HCT116 (cell line): ENCODE data around the gene FOXP1. TPM values are rescaled to one million over a fixed set of nuclear protein-coding genes. Genes with fewer than 3 reads are reported as not detected.

Experiments
- ATAC-seq: fragments of 200-7000 bp; cut with Tn5 transposase; 2 replicates; pipeline ENCODE4 v1.9.1; 2020; ENCODE audit warnings: mild to moderate bottlenecking, moderate library complexity
- BruUV-seq: library from RNA; stranded (reverse); fragments of 400-500 nt; replicated peaks from 2 replicates; lab custom pipeline; 2021; lab: Mats Ljungman, UMichigan
- CTCF ChIA-PET: fragments of 300-600 bp; sonication (Branson Sonifier 250); formaldehyde crosslinking; loops from one replicate; lab custom pipeline; 2021; ENCODE audit warnings: antibody characterized with exemption; lab: Charles Lee
- POLR2A ChIA-PET: fragments of 300-600, 350-600 bp; sonication (Branson Sonifier 250); formaldehyde crosslinking; loops from one replicate; lab custom pipeline; 2021; ENCODE audit warnings: antibody characterized with exemption; lab: Charles Lee
- RAD21 ChIA-PET, 2 experiments: fragments of 300-600 bp; sonication (Branson Sonifier 250); formaldehyde crosslinking; loops; one replicate each; lab custom pipeline; 2023; ENCODE audit warnings: low total read pairs in 2 of 2; ENCODE audit not compliant: uncharacterized antibody in 2 of 2, unreplicated experiment in 2 of 2, low non-redundant PET in 1 of 2; lab: Charles Lee
- DNase-seq: peaks from one replicate; pipeline ENCODE4 v3.0.0-alpha.2; 2010; ENCODE audit warnings: low read depth, low spot score
- H2AFZ ChIP-seq: fragments of 200-600 bp; shearing (Covaris generic), sonication (generic); 2 replicates; pipeline ENCODE4 v1.6.1; 2017; ENCODE audit warnings: low read depth, mixed run types, mixed read lengths, antibody characterized with exemption, low read length; ENCODE audit not compliant: poor library complexity, severe bottlenecking
- H3K27ac ChIP-seq: 2 replicates; pipeline ENCODE4 v1.5.1; 2012; ENCODE audit warnings: low read depth, low read length
- H3K27me3 ChIP-seq: fragments of 200-600 bp; sonication (generic); 2 replicates; pipeline ENCODE4 v1.6.1; 2016; ENCODE audit warnings: mixed run types, low read length, mixed read lengths; ENCODE audit not compliant: insufficient read depth
- H3K36me3 ChIP-seq, 2 experiments: fragments of 200-500 bp in 1 of 2; fragments of 200-600 bp in 1 of 2; sonication (Bioruptor generic) in 1 of 2; sonication (generic) in 1 of 2; 2 replicates each; pipeline versions ENCODE4 v1.5.1 to v1.6.1; 2014 to 2016; ENCODE audit warnings: low read length in 2 of 2, inconsistent platforms in 1 of 2, mixed read lengths in 1 of 2, mixed run types in 1 of 2; ENCODE audit not compliant: insufficient read depth in 2 of 2, control insufficient read depth in 1 of 2
- H3K4me1 ChIP-seq, 2 experiments: fragments of 200-600 bp in 1 of 2; sonication (generic) in 1 of 2; 2 replicates each; pipeline versions ENCODE4 v1.5.1 to v1.6.1; 2012 to 2017; ENCODE audit warnings: low read length in 2 of 2, inconsistent platforms in 1 of 2, mild to moderate bottlenecking in 1 of 2, mixed read lengths in 1 of 2, mixed run types in 1 of 2, moderate library complexity in 1 of 2; ENCODE audit not compliant: insufficient read depth in 2 of 2, control insufficient read depth in 1 of 2
- H3K4me2 ChIP-seq: fragments of 200-600 bp; sonication (generic); 2 replicates; pipeline ENCODE4 v1.6.1; 2017; ENCODE audit warnings: mixed run types, low read length, mixed read lengths
- H3K4me3 ChIP-seq, 2 experiments: fragments of 200-600 bp in 1 of 2; sonication (generic) in 1 of 2; replicated peaks in 1 of 2; 2 replicates each; pipeline ENCODE4 v1.5.1; 2011 to 2016; ENCODE audit warnings: low read length in 2 of 2, control low read depth in 1 of 2, low read depth in 1 of 2, mild to moderate bottlenecking in 1 of 2, mixed read lengths in 1 of 2, mixed run types in 1 of 2
- H3K79me2 ChIP-seq: fragments of 200-600 bp; sonication (generic); 2 replicates; pipeline ENCODE4 v1.6.1; 2017; ENCODE audit warnings: mild to moderate bottlenecking, mixed run types, low read length, moderate library complexity, mixed read lengths; ENCODE audit not compliant: insufficient read depth
- H3K9ac ChIP-seq: fragments of 200-600 bp; sonication (generic); 2 replicates; pipeline ENCODE4 v1.6.1; 2016; ENCODE audit warnings: low read length, mixed read lengths
- H3K9me2 ChIP-seq: fragments of 200-600 bp; sonication (generic), shearing (Covaris generic); 2 replicates; pipeline ENCODE4 v1.6.1; 2017; ENCODE audit warnings: mixed run types, mild to moderate bottlenecking, moderate library complexity; ENCODE audit not compliant: insufficient read depth
- H3K9me3 ChIP-seq, 2 experiments: fragments of 200-500 bp in 1 of 2; fragments of 200-600 bp in 1 of 2; sonication (Bioruptor generic) in 1 of 2; sonication (generic) in 1 of 2; 2 replicates each; pipeline ENCODE4 v1.6.1; 2014 to 2017; ENCODE audit warnings: low read length in 2 of 2, mixed read lengths in 2 of 2, inconsistent platforms in 1 of 2, low read depth in 1 of 2, mild to moderate bottlenecking in 1 of 2, mixed run types in 1 of 2, moderate library complexity in 1 of 2; ENCODE audit not compliant: control insufficient read depth in 1 of 2, insufficient read depth in 1 of 2
- H4K20me1 ChIP-seq: fragments of 200-600 bp; sonication (generic), shearing (Covaris generic); 2 replicates; pipeline ENCODE4 v1.6.1; 2017; ENCODE audit warnings: mixed run types, mild to moderate bottlenecking, moderate library complexity; ENCODE audit not compliant: insufficient read depth
- CBX3 ChIP-seq: IDR thresholded peaks from 2 replicates; pipeline ENCODE4 v1.6.1; 2012; ENCODE audit warnings: low read depth
- EGR1 ChIP-seq: IDR thresholded peaks from 2 replicates; pipeline ENCODE4 v1.6.1; 2012; ENCODE audit warnings: low read depth
- FOSL1 ChIP-seq: IDR thresholded peaks from 2 replicates; pipeline ENCODE4 v1.6.1; 2012; ENCODE audit warnings: low read depth
- POLR2A ChIP-seq: IDR thresholded peaks from 2 replicates; pipeline ENCODE4 v1.7.0; 2011; ENCODE audit warnings: borderline replicate concordance; ENCODE audit not compliant: insufficient read depth, insufficient read length; ENCODE audit errors: extremely low read depth
- RAD21 ChIP-seq: IDR thresholded peaks from 2 replicates; pipeline ENCODE4 v1.6.1; 2012; ENCODE audit warnings: low read depth, mild to moderate bottlenecking
- SIN3A ChIP-seq: IDR thresholded peaks from 2 replicates; pipeline ENCODE4 v1.6.1; 2012; ENCODE audit warnings: low read depth
- SP1 ChIP-seq: IDR thresholded peaks from 2 replicates; pipeline ENCODE4 v1.6.1; 2012; ENCODE audit warnings: low read depth
- SRF ChIP-seq: IDR thresholded peaks from 2 replicates; pipeline ENCODE4 v1.6.1; 2012; ENCODE audit warnings: low read depth
- TCF7L2 ChIP-seq: IDR thresholded peaks from 2 replicates; pipeline ENCODE4 v1.7.0; 2011; ENCODE audit warnings: borderline replicate concordance, inconsistent platforms; ENCODE audit not compliant: insufficient read depth, insufficient read length; ENCODE audit errors: extremely low read depth
- YY1 ChIP-seq: IDR thresholded peaks from 2 replicates; pipeline ENCODE4 v1.6.1; 2011; ENCODE audit warnings: low read length, low read depth, moderate library complexity, mild to moderate bottlenecking; ENCODE audit not compliant: insufficient replicate concordance; ENCODE audit errors: extremely low read depth
- ZNF274 ChIP-seq: fragments of 200-500 bp; sonication (Bioruptor generic); IDR thresholded peaks from 2 replicates; pipeline ENCODE4 v1.6.1; 2014; ENCODE audit warnings: mild to moderate bottlenecking, low read depth, low read length, inconsistent platforms
- intact Hi-C: fragments of 100-400 bp; cut with micrococcal nuclease; formaldehyde crosslinking; loops from 2 replicates; pipeline ENCODE4 v1.10.0; 2022
- total RNA-seq: library from RNA; stranded (reverse); gene quantifications from one replicate; pipeline ENCODE4 v1.2.1, GENCODE V29; 2021; ENCODE audit not compliant: unreplicated experiment

Gene FOXP1
- total RNA-seq, 1 experiment from 2014 or later, result 11.4 TPM

DNA sequence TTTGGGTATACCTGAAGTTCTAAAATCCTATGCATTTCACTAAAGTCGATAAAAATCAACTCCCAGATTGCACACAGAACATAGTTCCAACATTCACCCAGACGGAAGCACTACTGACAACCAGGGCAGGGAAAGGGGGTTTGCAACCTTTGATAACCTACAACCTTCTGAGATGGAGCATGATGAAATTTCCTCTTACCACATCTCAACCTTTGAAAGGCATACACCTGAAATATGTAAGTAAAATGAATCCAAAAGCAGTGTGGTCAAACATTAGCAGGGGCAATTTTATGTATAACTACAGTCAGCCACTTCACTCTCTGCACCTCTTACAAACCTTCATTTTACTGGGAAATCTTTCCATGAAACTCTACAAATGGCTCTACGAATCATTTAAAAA, 184.1 kb downstream of the FOXP1 start:
- no peak overlapping the region for H3K4me3 ChIP-seq
- no peak overlapping the region for H3K27ac ChIP-seq
- H3K27me3 ChIP-seq, result no peaks in the 10 kb centered on the region
- H3K79me2 ChIP-seq, result no peaks in the 10 kb centered on the region
- H2AFZ ChIP-seq, result no peak overlapping the region
- no peaks in the 10 kb centered on the region for H3K4me1 ChIP-seq
- intact Hi-C loops, result no loop called here
- H4K20me1 ChIP-seq, result no peaks in the 10 kb centered on the region
- RAD21 ChIA-PET, result no interaction called here
- H3K4me2 ChIP-seq, result no peak overlapping the region
- TF ChIP-seq POLR2A (no peak), SIN3A (no peak), ZNF274 (no peak), SP1 (no peak)
- POLR2A ChIA-PET, result no interaction called here
- no peak overlapping the region for H3K9ac ChIP-seq
- CTCF ChIA-PET, result no interaction called here
- no peaks in the 10 kb centered on the region for H3K36me3 ChIP-seq
- no peaks in the 10 kb centered on the region for H3K9me2 ChIP-seq
- ATAC-seq (no peak), DNase-seq (no peak)
- H3K9me3 ChIP-seq, result no peaks in the 10 kb centered on the region
- no TSS peak for BruUV-seq

DNA sequence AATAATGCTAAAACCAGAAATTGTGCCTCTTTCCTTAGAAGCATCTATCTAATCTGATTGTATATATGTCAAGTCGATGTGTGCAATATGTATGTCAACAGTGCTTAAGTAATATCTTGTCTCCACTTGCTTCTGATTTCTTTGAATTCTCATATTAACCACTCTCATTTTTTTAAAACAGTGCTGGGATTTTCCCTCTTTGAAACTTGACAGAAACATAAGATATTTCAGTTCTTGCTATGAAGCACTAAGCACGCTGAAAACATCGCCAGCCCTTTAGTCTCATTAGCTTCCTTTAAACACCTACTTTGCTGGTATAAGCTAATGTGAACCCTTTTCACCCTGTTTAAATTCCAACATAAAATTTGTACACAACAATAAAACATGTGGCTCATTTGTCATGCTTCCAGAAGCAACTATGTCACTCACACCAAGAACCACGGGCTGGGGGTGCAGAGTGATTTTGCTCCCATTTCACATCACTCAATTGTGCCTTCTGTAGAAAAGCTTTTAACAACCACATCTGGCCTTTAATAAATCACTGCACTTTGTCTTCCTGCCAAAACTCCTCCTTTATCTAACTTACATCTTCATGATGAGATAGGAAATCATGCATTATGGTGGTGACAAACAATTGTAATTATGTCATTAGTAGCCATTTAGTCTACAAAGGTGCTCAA, 185.2 kb downstream of the FOXP1 start:
- Histone ChIP-seq H3K4me2 (no peak overlapping the region), H3K79me2 (no peaks in the 10 kb centered on the region), H3K36me3 (no peaks in the 10 kb centered on the region), H2AFZ (no peak overlapping the region), H3K9ac (no peak overlapping the region), H3K4me1 (no peaks in the 10 kb centered on the region), H3K27ac (no peak overlapping the region), H3K9me2 (no peaks in the 10 kb centered on the region), H3K27me3 (no peaks in the 10 kb centered on the region), H3K4me3 (no peak overlapping the region), H3K9me3 (no peaks in the 10 kb centered on the region), H4K20me1 (no peaks in the 10 kb centered on the region)
- DNase-seq (no peak), ATAC-seq (no peak)
- TF ChIP-seq EGR1 (no peak), CBX3 (no peak), RAD21 (no peak), SRF (no peak), YY1 (no peak), TCF7L2 (no peak), SP1 (no peak), FOSL1 (no peak)
- ChIA-PET POLR2A (no interaction called here), CTCF (no interaction called here), RAD21 (no interaction called here)
- intact Hi-C loops, result no loop called here
- no TSS peak for BruUV-seq
